ENCODE results near the gene DIRAS3.
"Not testable (repeated sequence)": the region's sequence is repeated elsewhere in the genome, so short reads cannot be mapped to it uniquely, and the experiment has no call there.

The DIRAS3 gene

GRCh38 chr1:68049941-68050878 is at the start of gene DIRAS3:
DIRAS3 (minus strand) TSS chr1:68050627; CDS start chr1:68047297, 3,330 bp downstream.
- Mint-ChIP-seq H3K4me1 (ENCODE audit: low read depth) (no peaks in the 10 kb centered on the region), H3K36me3 (ENCODE audit: low read depth) (no peaks in the 10 kb centered on the region), H3K27me3 (ENCODE audit: low read depth) (peaks cover 29% of the 10 kb centered on the region), H3K4me3 (no peak within 1 kb of the TSS), H3K27ac (no peak within 1 kb of the TSS), H3K9me3 (no peaks in the 10 kb centered on the region)

GRCh38 chr1:68093737-68094136 is 43.3 kb upstream of the DIRAS3 start:
- no peaks in the 10 kb centered on the region for H3K9me3 Mint-ChIP-seq
- H3K27me3 Mint-ChIP-seq (ENCODE audit: low read depth) = peaks cover 4% of the 10 kb centered on the region
- no peaks in the 10 kb centered on the region for H3K4me1 Mint-ChIP-seq (ENCODE audit: low read depth)
- no peak overlapping the region for H3K27ac Mint-ChIP-seq
- H3K36me3 Mint-ChIP-seq (ENCODE audit: low read depth) = no peaks in the 10 kb centered on the region
- no peak overlapping the region for H3K4me3 Mint-ChIP-seq

- no peaks in the 10 kb centered on the region for H3K4me1 Mint-ChIP-seq (ENCODE audit: low read depth)
- no peaks in the 10 kb centered on the region for H3K36me3 Mint-ChIP-seq (ENCODE audit: low read depth)
- H3K27me3 Mint-ChIP-seq (ENCODE audit: low read depth) = no peaks in the 10 kb centered on the region
- no peak overlapping the region for H3K27ac Mint-ChIP-seq
- H3K4me3 Mint-ChIP-seq = no peak overlapping the region
- no peaks in the 10 kb centered on the region for H3K9me3 Mint-ChIP-seq
Measured at GRCh38 chr1:68087184-68087583, 36.8 kb upstream of the DIRAS3 start.

GRCh38 chr1:68085752-68086151 is 35.3 kb upstream of the DIRAS3 start:
- Mint-ChIP-seq H3K36me3 (ENCODE audit: low read depth) (no peaks in the 10 kb centered on the region), H3K27ac (no peak overlapping the region), H3K27me3 (ENCODE audit: low read depth) (no peaks in the 10 kb centered on the region), H3K9me3 (no peaks in the 10 kb centered on the region), H3K4me1 (ENCODE audit: low read depth) (no peaks in the 10 kb centered on the region), H3K4me3 (no peak overlapping the region)

GRCh38 chr1:68083686-68084085 is 33.3 kb upstream of the DIRAS3 start:
- H3K27me3 Mint-ChIP-seq (ENCODE audit: low read depth) = no peaks in the 10 kb centered on the region
- no peaks in the 10 kb centered on the region for H3K36me3 Mint-ChIP-seq (ENCODE audit: low read depth)
- no peaks in the 10 kb centered on the region for H3K4me1 Mint-ChIP-seq (ENCODE audit: low read depth)
- H3K4me3 Mint-ChIP-seq = no peak overlapping the region
- no peak overlapping the region for H3K27ac Mint-ChIP-seq
- H3K9me3 Mint-ChIP-seq = no peaks in the 10 kb centered on the region

- Mint-ChIP-seq H3K4me3 (no peak overlapping the region), H3K27me3 (ENCODE audit: low read depth) (no peaks in the 10 kb centered on the region), H3K36me3 (ENCODE audit: low read depth) (no peaks in the 10 kb centered on the region), H3K27ac (no peak overlapping the region), H3K4me1 (ENCODE audit: low read depth) (no peaks in the 10 kb centered on the region), H3K9me3 (no peaks in the 10 kb centered on the region)
Measured at GRCh38 chr1:68081775-68082283, 31.4 kb upstream of the DIRAS3 start.

GRCh38 chr1:68078647-68079046 is 28.2 kb upstream of the DIRAS3 start:
- Mint-ChIP-seq H3K36me3 (ENCODE audit: low read depth) (no peaks in the 10 kb centered on the region), H3K27me3 (ENCODE audit: low read depth) (no peaks in the 10 kb centered on the region), H3K4me1 (ENCODE audit: low read depth) (no peaks in the 10 kb centered on the region), H3K9me3 (no peaks in the 10 kb centered on the region), H3K27ac (no peak overlapping the region), H3K4me3 (no peak overlapping the region)

- no peak overlapping the region for H3K27ac Mint-ChIP-seq
- no peaks in the 10 kb centered on the region for H3K36me3 Mint-ChIP-seq (ENCODE audit: low read depth)
- no peaks in the 10 kb centered on the region for H3K27me3 Mint-ChIP-seq (ENCODE audit: low read depth)
- H3K9me3 Mint-ChIP-seq = no peaks in the 10 kb centered on the region
- H3K4me3 Mint-ChIP-seq = no peak overlapping the region
- H3K4me1 Mint-ChIP-seq (ENCODE audit: low read depth) = no peaks in the 10 kb centered on the region
Measured at GRCh38 chr1:68074472-68074871, 24.0 kb upstream of the DIRAS3 start.

GRCh38 chr1:68065766-68066165 is 15.3 kb upstream of the DIRAS3 start:
- no peaks in the 10 kb centered on the region for H3K4me1 Mint-ChIP-seq (ENCODE audit: low read depth)
- H3K27me3 Mint-ChIP-seq (ENCODE audit: low read depth) = no peaks in the 10 kb centered on the region
- no peaks in the 10 kb centered on the region for H3K9me3 Mint-ChIP-seq
- H3K27ac Mint-ChIP-seq = no peak overlapping the region
- H3K4me3 Mint-ChIP-seq = no peak overlapping the region
- H3K36me3 Mint-ChIP-seq (ENCODE audit: low read depth) = no peaks in the 10 kb centered on the region

- H3K36me3 Mint-ChIP-seq (ENCODE audit: low read depth); H3K9me3 Mint-ChIP-seq; H3K27me3 Mint-ChIP-seq (ENCODE audit: low read depth); H3K4me3 Mint-ChIP-seq; H3K27ac Mint-ChIP-seq; H3K4me1 Mint-ChIP-seq (ENCODE audit: low read depth): not testable (repeated sequence)
Measured at GRCh38 chr1:68058053-68058452, 7.6 kb upstream of the DIRAS3 start.

GRCh38 chr1:68057564-68057963 is 7.1 kb upstream of the DIRAS3 start:
- H3K36me3 Mint-ChIP-seq (ENCODE audit: low read depth) = no peaks in the 10 kb centered on the region
- H3K4me3 Mint-ChIP-seq = no peak overlapping the region
- H3K27me3 Mint-ChIP-seq (ENCODE audit: low read depth) = peaks cover 3% of the 10 kb centered on the region
- no peak overlapping the region for H3K27ac Mint-ChIP-seq
- H3K9me3 Mint-ChIP-seq = no peaks in the 10 kb centered on the region
- H3K4me1 Mint-ChIP-seq (ENCODE audit: low read depth) = no peaks in the 10 kb centered on the region

GRCh38 chr1:68057050-68057449 is 6.6 kb upstream of the DIRAS3 start:
- peaks cover 3% of the 10 kb centered on the region for H3K27me3 Mint-ChIP-seq (ENCODE audit: low read depth)
- H3K36me3 Mint-ChIP-seq (ENCODE audit: low read depth) = no peaks in the 10 kb centered on the region
- no peaks in the 10 kb centered on the region for H3K9me3 Mint-ChIP-seq
- no peak overlapping the region for H3K27ac Mint-ChIP-seq
- no peak overlapping the region for H3K4me3 Mint-ChIP-seq
- no peaks in the 10 kb centered on the region for H3K4me1 Mint-ChIP-seq (ENCODE audit: low read depth)

GRCh38 chr1:68051475-68051874 is 1.0 kb upstream of the DIRAS3 start:
- Mint-ChIP-seq H3K9me3 (no peaks in the 10 kb centered on the region), H3K4me3 (no peak overlapping the region), H3K27ac (no peak overlapping the region), H3K27me3 (ENCODE audit: low read depth) (peaks cover 29% of the 10 kb centered on the region), H3K4me1 (ENCODE audit: low read depth) (no peaks in the 10 kb centered on the region), H3K36me3 (ENCODE audit: low read depth) (no peaks in the 10 kb centered on the region)

GRCh38 chr1:68047659-68048026 is 2.8 kb downstream of the DIRAS3 start:
- Mint-ChIP-seq H3K9me3 (no peaks in the 10 kb centered on the region), H3K36me3 (ENCODE audit: low read depth) (no peaks in the 10 kb centered on the region), H3K27me3 (ENCODE audit: low read depth) (peaks cover 29% of the 10 kb centered on the region), H3K4me3 (no peak overlapping the region), H3K4me1 (ENCODE audit: low read depth) (no peaks in the 10 kb centered on the region), H3K27ac (no peak overlapping the region)

GRCh38 chr1:68046885-68047658 is 3.4 kb downstream of the DIRAS3 start:
- Mint-ChIP-seq H3K4me3 (no peak overlapping the region), H3K27me3 (ENCODE audit: low read depth) (peaks cover 29% of the 10 kb centered on the region), H3K9me3 (no peaks in the 10 kb centered on the region), H3K4me1 (ENCODE audit: low read depth) (no peaks in the 10 kb centered on the region), H3K27ac (no peak overlapping the region), H3K36me3 (ENCODE audit: low read depth) (no peaks in the 10 kb centered on the region)

All from T-helper 1 cell treated with Interleukin-12 subunit alpha and Interleukin-12 subunit beta and Interleukin-4 antibody, amounts not matched to agents 30 μg/mL and 1 μg/mL, for 36 hours (primary cell).